IMR-90 (cell line): ENCODE results near the gene ZNF524. TPM values are rescaled to one million over a fixed set of nuclear protein-coding genes. Genes with fewer than 3 reads are reported as not detected.
A peak's percentile ranks its signal among the peaks of the same experiment; 100 is the strongest.

Source experiments
- ATAC-seq: fragments of 200-7000 bp; cut with Tn5 transposase; 2 replicates; pipeline ENCODE4 v1.9.1; 2020; ENCODE audit warnings: low read depth, mild to moderate bottlenecking, moderate library complexity
- BruUV-seq: library from RNA; stranded (reverse); fragments of 400-500 nt; replicated peaks from 2 replicates; lab custom pipeline; 2021; lab: Mats Ljungman, UMichigan
- CTCF ChIA-PET: fragments of 300-600 bp; formaldehyde crosslinking; extraction: SDS; loops from one replicate; lab custom pipeline; 2021; ENCODE audit warnings: antibody characterized with exemption; lab: Yijun Ruan, JAX
- POLR2A ChIA-PET: fragments of 300-600 bp; sonication (Branson Sonifier 250); formaldehyde crosslinking; loops from one replicate; lab custom pipeline; 2022; ENCODE audit warnings: antibody characterized with exemption; ENCODE audit not compliant: unreplicated experiment; lab: Charles Lee
- DNase-seq: peaks from one replicate; pipeline ENCODE4 v3.0.0; 2013
- H2AFZ ChIP-seq: replicated peaks from 2 replicates; pipeline ENCODE3; 2013; ENCODE audit warnings: low read length, mild to moderate bottlenecking; ENCODE audit not compliant: poor library complexity
- H2AK5ac ChIP-seq: 2 replicates; pipeline ENCODE4 v1.6.1; 2013; ENCODE audit warnings: low read depth, low read length, inconsistent platforms
- H2AK9ac ChIP-seq: replicated peaks from 2 replicates; pipeline ENCODE3; 2013; ENCODE audit warnings: mild to moderate bottlenecking, low read depth, low read length, moderate library complexity; ENCODE audit not compliant: poor library complexity
- H2BK120ac ChIP-seq: 2 replicates; pipeline ENCODE4 v1.6.1; 2013; ENCODE audit warnings: low read depth, low read length, inconsistent platforms
- H2BK15ac ChIP-seq: 3 replicates; pipeline ENCODE4 v1.6.1; 2013; ENCODE audit warnings: low read depth, low read length, inconsistent platforms
- H2BK20ac ChIP-seq: 2 replicates; pipeline ENCODE4 v1.6.1; 2013; ENCODE audit warnings: low read depth, mild to moderate bottlenecking, inconsistent platforms, low read length, moderate library complexity
- H2BK5ac ChIP-seq: 2 replicates; pipeline ENCODE4 v1.6.1; 2013; ENCODE audit warnings: mild to moderate bottlenecking, low read depth, low read length, inconsistent platforms; ENCODE audit not compliant: poor library complexity, severe bottlenecking
- H3K14ac ChIP-seq: replicated peaks from 2 replicates; pipeline ENCODE4 v1.6.1; 2013; ENCODE audit warnings: low read depth, low read length, inconsistent platforms
- H3K18ac ChIP-seq: 2 replicates; pipeline ENCODE4 v1.6.1; 2013; ENCODE audit warnings: low read depth, low read length, control low read depth
- H3K23ac ChIP-seq: 2 replicates; pipeline ENCODE4 v1.6.1; 2013; ENCODE audit warnings: low read depth, low read length, inconsistent platforms
- H3K27ac ChIP-seq: 2 replicates; pipeline ENCODE4 v1.5.1; 2013; ENCODE audit warnings: mild to moderate bottlenecking, control low read depth, low read length; ENCODE audit not compliant: insufficient read depth
- H3K27me3 ChIP-seq: 2 replicates; pipeline ENCODE4 v1.6.1; 2013; ENCODE audit warnings: low read length; ENCODE audit not compliant: control insufficient read depth, insufficient read depth
- H3K36me3 ChIP-seq: 2 replicates; pipeline ENCODE4 v1.6.1; 2013; ENCODE audit warnings: low read length, mixed read lengths; ENCODE audit not compliant: control insufficient read depth, insufficient read depth
- H3K4ac ChIP-seq: 2 replicates; pipeline ENCODE4 v1.6.1; 2013; ENCODE audit warnings: low read depth, low read length, inconsistent platforms
- H3K4me1 ChIP-seq: 2 replicates; pipeline ENCODE4 v1.6.1; 2013; ENCODE audit warnings: low read length, mixed read lengths; ENCODE audit not compliant: control insufficient read depth, insufficient read depth
- H3K4me2 ChIP-seq: 2 replicates; pipeline ENCODE4 v1.6.1; 2013; ENCODE audit warnings: low read depth, mild to moderate bottlenecking, control low read depth, low read length, moderate library complexity
- H3K4me3 ChIP-seq: 2 replicates; pipeline ENCODE4 v1.5.1; 2013; ENCODE audit warnings: low read depth, mild to moderate bottlenecking, control low read depth, low read length, moderate library complexity; ENCODE audit not compliant: insufficient read depth
- H3K56ac ChIP-seq: 2 replicates; pipeline ENCODE4 v1.6.1; 2013; ENCODE audit warnings: low read length, inconsistent platforms; ENCODE audit not compliant: insufficient read depth; ENCODE audit errors: extremely low read depth
- H3K79me1 ChIP-seq, 2 experiments: 2 replicates each; pipeline ENCODE4 v1.6.1; 2013; ENCODE audit warnings: low read length in 2 of 2, inconsistent platforms in 1 of 2, low read depth in 1 of 2
- H3K9ac ChIP-seq: 2 replicates; pipeline ENCODE4 v1.6.1; 2013; ENCODE audit warnings: low read depth, low read length, control low read depth
- H3K9me1 ChIP-seq: 2 replicates; pipeline ENCODE4 v1.6.1; 2013; ENCODE audit warnings: low read length, inconsistent platforms; ENCODE audit not compliant: insufficient read depth
- H3K9me3 ChIP-seq: 2 replicates; pipeline ENCODE4 v1.6.1; 2013; ENCODE audit warnings: low read length; ENCODE audit not compliant: control insufficient read depth, insufficient read depth
- H4K20me1 ChIP-seq: 2 replicates; pipeline ENCODE4 v1.6.1; 2013; ENCODE audit warnings: low read length, inconsistent platforms; ENCODE audit not compliant: insufficient read depth
- H4K5ac ChIP-seq: 2 replicates; pipeline ENCODE4 v1.6.1; 2013; ENCODE audit warnings: mild to moderate bottlenecking, low read depth, low read length, control low read depth
- H4K8ac ChIP-seq, 2 experiments: 2 replicates each; pipeline ENCODE4 v1.6.1; 2013; ENCODE audit warnings: low read depth in 2 of 2, low read length in 2 of 2, control low read depth in 1 of 2, inconsistent platforms in 1 of 2
- H4K91ac ChIP-seq: 2 replicates; pipeline ENCODE4 v1.6.1; 2013; ENCODE audit warnings: low read depth, low read length, inconsistent platforms; ENCODE audit not compliant: insufficient read depth
- BHLHE40 ChIP-seq: fragments of 150-350 bp; IDR thresholded peaks from 2 replicates; pipeline ENCODE4 v1.6.1; 2016; ENCODE audit warnings: mild to moderate bottlenecking, low read depth, low read length
- CEBPB ChIP-seq: IDR thresholded peaks from 2 replicates; pipeline ENCODE4 v1.6.1; 2012; ENCODE audit warnings: low read depth, low read length, improper control_type of control experiment
- FOS ChIP-seq: fragments of 150-350 bp; IDR thresholded peaks from 2 replicates; pipeline ENCODE4 v1.6.1; 2016; ENCODE audit warnings: low read depth, low read length
- MAFK ChIP-seq: IDR thresholded peaks from 2 replicates; pipeline ENCODE4 v1.6.1; 2012; ENCODE audit warnings: low read depth, low read length, improper control_type of control experiment
- MXI1 ChIP-seq: IDR thresholded peaks from 2 replicates; pipeline ENCODE4 v1.6.1; 2012; ENCODE audit warnings: low read depth, mild to moderate bottlenecking, low read length, moderate library complexity, borderline replicate concordance
- POLR2A ChIP-seq: IDR thresholded peaks from 2 replicates; pipeline ENCODE4 v1.6.1; 2012; ENCODE audit warnings: mild to moderate bottlenecking, low read depth, low read length
- RAD21 ChIP-seq: IDR thresholded peaks from 2 replicates; pipeline ENCODE4 v1.6.1; 2012; ENCODE audit warnings: low read length, improper control_type of control experiment
- RCOR1 ChIP-seq: IDR thresholded peaks from 2 replicates; pipeline ENCODE4 v1.6.1; 2012; ENCODE audit warnings: mild to moderate bottlenecking, low read length, improper control_type of control experiment; ENCODE audit not compliant: insufficient replicate concordance
- WGBS, 2 experiments: methylation state at CpG; one replicate each; pipeline versions ENCODE4 v1.1.5 to v1.1.7; 2013; ENCODE audit warnings: missing lambda C conversion rate in 2 of 2; ENCODE audit not compliant: insufficient read length in 1 of 2; ENCODE audit errors: extremely low coverage in 2 of 2; 5-methylcytosine and 5-hydroxymethylcytosine counted together
- dilution Hi-C: fragments of 300-500 bp; cut with HindIII; formaldehyde crosslinking; loops from one replicate; pipeline ENCODE4 v1.14.3; 2018; ENCODE audit warnings: low sequenced_read_pairs; ENCODE audit not compliant: unreplicated experiment
- in situ Hi-C: fragments of 300-500 bp; cut with MboI; formaldehyde crosslinking; loops from 3 replicates; pipeline ENCODE4 v1.14.3; 2019; ENCODE audit warnings: low sequenced_read_pairs, inconsistent platforms, mixed read lengths
- intact Hi-C: fragments of 100-400 bp; cut with micrococcal nuclease; formaldehyde crosslinking; loops from 2 replicates; pipeline ENCODE4 v1.10.0; 2022
- polyA plus RNA-seq, 3 experiments: library from polyadenylated mRNA; depleted of rRNA; stranded (reverse); fragments of >200 nt; gene quantifications; 2 replicates each; pipeline ENCODE4 v1.2.3, GENCODE V29; 2012; ENCODE audit warnings: low replicate concordance in 1 of 3
- total RNA-seq: library from RNA; depleted of rRNA; stranded (reverse); fragments of >200 nt; gene quantifications from 2 replicates; pipeline ENCODE4 v1.2.3, GENCODE V29; 2012
- TF ChIP-seq, protein P1 (sequence below): fragments of 150-350 bp; IDR thresholded peaks from 2 replicates; pipeline ENCODE4 v1.6.1; 2017; ENCODE audit warnings: mild to moderate bottlenecking, antibody characterized with exemption, low read length, low read depth
- TF ChIP-seq, protein P2 (sequence below): conservative IDR thresholded peaks from 2 replicates; pipeline ENCODE4 v1.5.1; 2012; ENCODE audit warnings: mild to moderate bottlenecking, low read depth, low read length, improper control_type of control experiment

ZNF524 gene
- total and polyA plus RNA-seq, 2 of the 4 experiments (the other 2 are of a cell fraction) = 2.3 to 6.6 TPM

DNA sequence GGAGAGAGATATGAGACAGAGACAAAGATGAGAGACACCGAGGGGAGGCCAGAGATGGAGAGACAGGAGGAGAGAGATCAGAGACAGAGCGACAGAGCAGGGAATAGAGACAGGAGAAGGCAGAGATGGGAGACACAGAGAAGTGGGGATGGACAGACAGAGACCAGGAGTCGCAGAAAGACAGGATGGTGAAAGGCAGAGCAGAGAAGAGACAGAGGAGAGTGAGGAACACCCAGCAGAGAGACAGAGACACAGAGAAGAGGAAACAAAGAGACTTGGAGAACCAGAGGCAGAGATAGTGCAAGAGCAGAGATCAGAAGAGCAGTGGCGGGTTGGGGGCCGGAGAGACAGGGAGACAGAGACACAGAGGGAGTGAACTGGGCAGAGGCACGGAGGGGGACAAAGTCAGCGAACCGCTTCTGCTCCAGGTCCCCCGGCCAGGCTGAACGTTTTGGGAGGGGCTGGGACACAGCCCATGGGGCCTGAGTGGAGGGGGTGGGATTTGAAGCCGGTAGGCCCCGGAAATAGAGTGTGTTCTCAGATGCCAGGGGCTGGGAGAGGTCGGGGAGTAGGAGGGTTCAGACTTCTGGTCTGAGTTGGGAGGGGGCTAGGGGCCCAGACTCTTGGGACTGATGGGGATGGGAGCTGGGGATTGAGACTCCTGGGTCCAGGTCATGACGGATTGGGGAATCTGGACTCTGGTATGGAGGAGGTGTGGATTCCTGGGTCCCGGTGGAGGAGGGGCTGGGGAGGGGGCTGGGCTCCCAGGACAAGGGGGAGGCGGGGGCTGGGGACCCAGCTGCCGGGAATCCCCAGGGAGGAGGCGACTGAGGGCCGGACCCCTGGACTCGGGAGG is 20.1 kb upstream of the ZNF524 start (continued):
- TF ChIP-seq MXI1 (no peak), CEBPB (no peak)

DNA sequence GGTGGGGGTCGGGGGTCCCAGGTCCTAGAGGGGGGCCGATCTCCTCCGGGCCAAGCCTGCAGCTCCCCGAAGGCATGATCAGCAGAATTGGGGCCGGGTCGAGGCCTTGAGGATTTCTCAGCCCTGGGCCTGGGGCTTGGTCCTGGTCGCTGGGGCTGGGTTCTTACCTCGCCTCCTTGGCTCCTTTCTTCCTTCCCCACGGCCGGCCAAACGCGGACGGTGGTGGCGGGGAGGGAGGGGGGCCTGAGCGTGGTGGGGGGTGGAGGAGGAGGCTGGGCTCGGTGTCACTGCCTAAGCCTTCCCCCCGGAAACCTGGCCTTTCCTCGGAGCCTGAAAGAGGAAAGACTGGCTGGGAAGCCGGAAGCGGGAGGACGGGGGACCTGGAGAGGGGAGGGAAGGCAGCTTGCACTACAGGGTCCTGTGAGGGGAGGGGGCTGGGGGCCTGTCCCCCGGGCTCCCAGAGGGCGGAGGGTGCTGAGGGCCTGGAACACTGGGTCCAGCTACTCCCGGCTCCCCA is 19.4 kb upstream of the ZNF524 start, which contains the start of gene ZNF579:
TSS of gene ZNF579 (minus strand) at position 221 of the 517 bp plus-strand sequence. CDS start 1,209 bp downstream, outside the sequence.
- peak; percentile 91 for DNase-seq
- Histone ChIP-seq H3K27me3 (no peaks in the 10 kb centered on the region), H4K20me1 (no peaks in the 10 kb centered on the region; the same call in 1 of the 2 replicates), H2AK9ac (peak within 1 kb of the TSS; percentile 97), H2BK5ac (peak within 1 kb of the TSS; percentile 80), H2AFZ (peak within 1 kb of the TSS; percentile 96), H4K5ac (peak within 1 kb of the TSS; percentile 95), H3K9ac (peak within 1 kb of the TSS; percentile 98), H3K27ac (peak within 1 kb of the TSS; percentile 99), H3K14ac (peak within 1 kb of the TSS; percentile 94), H3K56ac (peak within 1 kb of the TSS; percentile 96), H3K4ac (peak within 1 kb of the TSS; percentile 97), H3K9me1 (peaks cover 7% of the 10 kb centered on the region), H4K91ac (peak within 1 kb of the TSS; percentile 88), H4K8ac (peak within 1 kb of the TSS; percentile 97 to 100), H2BK20ac (no peak within 1 kb of the TSS), H3K9me3 (no peaks in the 10 kb centered on the region), H2BK120ac (0 out of 2 replicates have a peak within 1 kb of the TSS, but pooled peaks have one; percentile 41), H2BK15ac (no peak within 1 kb of the TSS; the same call in 2 of the 3 replicates), H3K18ac (peak within 1 kb of the TSS; percentile 80), H3K79me1 (peaks cover 8 to 26% of the 10 kb centered on the region in 2 experiments), H3K4me2 (peak within 1 kb of the TSS; percentile 98), H2AK5ac (peak within 1 kb of the TSS; percentile 92), H3K23ac (peak within 1 kb of the TSS; percentile 86), H3K36me3 (peaks cover 14% of the 10 kb centered on the region), H3K4me1 (peaks cover 6% of the 10 kb centered on the region; the same call in 1 of the 2 replicates), H3K4me3 (peak within 1 kb of the TSS; percentile 87)
- dilution Hi-C loops = no loop called here
- intact Hi-C loops = loop anchor here (2.0 kb wide), 2 partner anchors 28 to 64 kb away; no protein-coding TSS in a partner anchor
- peak; percentile 86 for ATAC-seq
- no CpG with 5 or more reads among the region's 24 CpGs for WGBS, 2 experiments
- in situ Hi-C loops = no loop called here
- ChIA-PET CTCF (no interaction called here), POLR2A (interaction anchor here (1.3 kb wide), 1 partner anchor 19 kb away, joined by 8 read pairs; the partner anchor contains the start of genes FIZ1 and ZNF524)
- no TSS peak for BruUV-seq
- TF ChIP-seq RCOR1 = no peak
- TF ChIP-seq, protein P1, sequence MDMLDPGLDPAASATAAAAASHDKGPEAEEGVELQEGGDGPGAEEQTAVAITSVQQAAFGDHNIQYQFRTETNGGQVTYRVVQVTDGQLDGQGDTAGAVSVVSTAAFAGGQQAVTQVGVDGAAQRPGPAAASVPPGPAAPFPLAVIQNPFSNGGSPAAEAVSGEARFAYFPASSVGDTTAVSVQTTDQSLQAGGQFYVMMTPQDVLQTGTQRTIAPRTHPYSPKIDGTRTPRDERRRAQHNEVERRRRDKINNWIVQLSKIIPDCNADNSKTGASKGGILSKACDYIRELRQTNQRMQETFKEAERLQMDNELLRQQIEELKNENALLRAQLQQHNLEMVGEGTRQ = no peak
- TF ChIP-seq MXI1 = no peak
- TF ChIP-seq FOS = no peak
- no peak for TF ChIP-seq BHLHE40
- TF ChIP-seq RAD21 = peak; percentile 25; the same call in 1 of the 2 replicates
- no peak for TF ChIP-seq POLR2A
- TF ChIP-seq MAFK = no peak
- TF ChIP-seq CEBPB = no peak
- TF ChIP-seq, protein P2, sequence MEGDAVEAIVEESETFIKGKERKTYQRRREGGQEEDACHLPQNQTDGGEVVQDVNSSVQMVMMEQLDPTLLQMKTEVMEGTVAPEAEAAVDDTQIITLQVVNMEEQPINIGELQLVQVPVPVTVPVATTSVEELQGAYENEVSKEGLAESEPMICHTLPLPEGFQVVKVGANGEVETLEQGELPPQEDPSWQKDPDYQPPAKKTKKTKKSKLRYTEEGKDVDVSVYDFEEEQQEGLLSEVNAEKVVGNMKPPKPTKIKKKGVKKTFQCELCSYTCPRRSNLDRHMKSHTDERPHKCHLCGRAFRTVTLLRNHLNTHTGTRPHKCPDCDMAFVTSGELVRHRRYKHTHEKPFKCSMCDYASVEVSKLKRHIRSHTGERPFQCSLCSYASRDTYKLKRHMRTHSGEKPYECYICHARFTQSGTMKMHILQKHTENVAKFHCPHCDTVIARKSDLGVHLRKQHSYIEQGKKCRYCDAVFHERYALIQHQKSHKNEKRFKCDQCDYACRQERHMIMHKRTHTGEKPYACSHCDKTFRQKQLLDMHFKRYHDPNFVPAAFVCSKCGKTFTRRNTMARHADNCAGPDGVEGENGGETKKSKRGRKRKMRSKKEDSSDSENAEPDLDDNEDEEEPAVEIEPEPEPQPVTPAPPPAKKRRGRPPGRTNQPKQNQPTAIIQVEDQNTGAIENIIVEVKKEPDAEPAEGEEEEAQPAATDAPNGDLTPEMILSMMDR = no peak
